ENCODE data around the gene CLSTN2. TPM values are rescaled to one million over a fixed set of nuclear protein-coding genes. Genes with fewer than 3 reads are reported as not detected.

Gene CLSTN2
- total and polyA plus RNA-seq, 2 of the 4 experiments (the other 2 are of a cell fraction): under 0.01 to 0.07 TPM

GRCh38 chr3:140234256-140234655 is 299.3 kb downstream of the CLSTN2 start:
- Histone ChIP-seq H2AK5ac (ENCODE audit: low read depth, low read length) (no peak overlapping the region), H3K23ac (ENCODE audit: low read depth, low read length) (no peak overlapping the region), H2BK15ac (ENCODE audit: low read depth, low read length) (no peak overlapping the region), H3K9me1 (ENCODE audit: insufficient read depth, low read length) (no peaks in the 10 kb centered on the region), H2BK5ac (ENCODE audit: low read depth, low read length, poor library complexity, severe bottlenecking) (no peak overlapping the region), H3K9me3 (ENCODE audit: control insufficient read depth, insufficient read depth, low read length) (no peaks in the 10 kb centered on the region), H3K4me2 (ENCODE audit: low read depth, low read length) (no peak overlapping the region), H2BK120ac (ENCODE audit: low read depth, low read length) (no peak overlapping the region), H4K5ac (ENCODE audit: low read depth, low read length) (no peak overlapping the region), H3K27me3 (ENCODE audit: control insufficient read depth, insufficient read depth, low read length) (no peaks in the 10 kb centered on the region), H4K8ac (ENCODE audit: low read depth in 2 of 2, low read length in 2 of 2) (no peak overlapping the region), H3K14ac (replicated peaks; ENCODE audit: low read depth, low read length) (no peak overlapping the region), H4K91ac (ENCODE audit: insufficient read depth, low read depth, low read length) (no peak overlapping the region), H3K4me3 (ENCODE audit: insufficient read depth, low read depth, low read length) (no peak overlapping the region), H3K79me1 (ENCODE audit: low read depth in 1 of 2, low read length in 2 of 2) (no peaks in the 10 kb centered on the region), H2BK20ac (ENCODE audit: low read depth, low read length) (no peak overlapping the region), H2AFZ (replicated peaks; ENCODE audit: low read length, poor library complexity) (no peak overlapping the region), H3K27ac (ENCODE audit: insufficient read depth, low read length) (no peak overlapping the region), H3K56ac (ENCODE audit: extremely low read depth, insufficient read depth, low read length) (no peak overlapping the region), H3K4me1 (ENCODE audit: control insufficient read depth, insufficient read depth, low read length) (no peaks in the 10 kb centered on the region), H3K9ac (ENCODE audit: low read depth, low read length) (no peak overlapping the region), H2AK9ac (replicated peaks; ENCODE audit: low read depth, low read length, poor library complexity) (no peak overlapping the region), H3K36me3 (ENCODE audit: control insufficient read depth, insufficient read depth, low read length) (no peaks in the 10 kb centered on the region), H3K18ac (ENCODE audit: low read depth, low read length) (no peak overlapping the region), H4K20me1 (ENCODE audit: insufficient read depth, low read length) (no peaks in the 10 kb centered on the region), H3K4ac (ENCODE audit: low read depth, low read length) (no peak overlapping the region)
- intact Hi-C loops (cut with micrococcal nuclease): no loop called here
- TF ChIP-seq RFX5 (IDR thresholded peaks at IDR 0.05; ENCODE audit: low read depth, low read length) (no peak), RAD21 (IDR thresholded peaks at IDR 0.05; ENCODE audit: low read length) (no peak), CHD1 (IDR thresholded peaks at IDR 0.05; ENCODE audit: low read depth, low read length) (no peak), NFE2L2 (IDR thresholded peaks at IDR 0.05; ENCODE audit: low read depth, low read length) (no peak), POLR2A (IDR thresholded peaks at IDR 0.05; ENCODE audit: low read depth, low read length) (no peak), MAZ (IDR thresholded peaks at IDR 0.05; ENCODE audit: borderline replicate concordance, low read depth, low read length) (no peak), FOS (IDR thresholded peaks at IDR 0.05; ENCODE audit: low read depth, low read length) (no peak)
- TF ChIP-seq, protein P1, sequence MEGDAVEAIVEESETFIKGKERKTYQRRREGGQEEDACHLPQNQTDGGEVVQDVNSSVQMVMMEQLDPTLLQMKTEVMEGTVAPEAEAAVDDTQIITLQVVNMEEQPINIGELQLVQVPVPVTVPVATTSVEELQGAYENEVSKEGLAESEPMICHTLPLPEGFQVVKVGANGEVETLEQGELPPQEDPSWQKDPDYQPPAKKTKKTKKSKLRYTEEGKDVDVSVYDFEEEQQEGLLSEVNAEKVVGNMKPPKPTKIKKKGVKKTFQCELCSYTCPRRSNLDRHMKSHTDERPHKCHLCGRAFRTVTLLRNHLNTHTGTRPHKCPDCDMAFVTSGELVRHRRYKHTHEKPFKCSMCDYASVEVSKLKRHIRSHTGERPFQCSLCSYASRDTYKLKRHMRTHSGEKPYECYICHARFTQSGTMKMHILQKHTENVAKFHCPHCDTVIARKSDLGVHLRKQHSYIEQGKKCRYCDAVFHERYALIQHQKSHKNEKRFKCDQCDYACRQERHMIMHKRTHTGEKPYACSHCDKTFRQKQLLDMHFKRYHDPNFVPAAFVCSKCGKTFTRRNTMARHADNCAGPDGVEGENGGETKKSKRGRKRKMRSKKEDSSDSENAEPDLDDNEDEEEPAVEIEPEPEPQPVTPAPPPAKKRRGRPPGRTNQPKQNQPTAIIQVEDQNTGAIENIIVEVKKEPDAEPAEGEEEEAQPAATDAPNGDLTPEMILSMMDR (conservative IDR thresholded peaks at IDR 0.05; ENCODE audit: low read depth, low read length): no peak
- TF ChIP-seq, protein P2, sequence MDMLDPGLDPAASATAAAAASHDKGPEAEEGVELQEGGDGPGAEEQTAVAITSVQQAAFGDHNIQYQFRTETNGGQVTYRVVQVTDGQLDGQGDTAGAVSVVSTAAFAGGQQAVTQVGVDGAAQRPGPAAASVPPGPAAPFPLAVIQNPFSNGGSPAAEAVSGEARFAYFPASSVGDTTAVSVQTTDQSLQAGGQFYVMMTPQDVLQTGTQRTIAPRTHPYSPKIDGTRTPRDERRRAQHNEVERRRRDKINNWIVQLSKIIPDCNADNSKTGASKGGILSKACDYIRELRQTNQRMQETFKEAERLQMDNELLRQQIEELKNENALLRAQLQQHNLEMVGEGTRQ (IDR thresholded peaks at IDR 0.05; ENCODE audit: low read depth, low read length): no peak
- TF ChIP-seq, protein P3, sequence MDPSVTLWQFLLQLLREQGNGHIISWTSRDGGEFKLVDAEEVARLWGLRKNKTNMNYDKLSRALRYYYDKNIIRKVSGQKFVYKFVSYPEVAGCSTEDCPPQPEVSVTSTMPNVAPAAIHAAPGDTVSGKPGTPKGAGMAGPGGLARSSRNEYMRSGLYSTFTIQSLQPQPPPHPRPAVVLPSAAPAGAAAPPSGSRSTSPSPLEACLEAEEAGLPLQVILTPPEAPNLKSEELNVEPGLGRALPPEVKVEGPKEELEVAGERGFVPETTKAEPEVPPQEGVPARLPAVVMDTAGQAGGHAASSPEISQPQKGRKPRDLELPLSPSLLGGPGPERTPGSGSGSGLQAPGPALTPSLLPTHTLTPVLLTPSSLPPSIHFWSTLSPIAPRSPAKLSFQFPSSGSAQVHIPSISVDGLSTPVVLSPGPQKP (IDR thresholded peaks at IDR 0.05; ENCODE audit: borderline replicate concordance, low read depth, low read length): no peak
- dilution Hi-C loops (cut with HindIII; ENCODE audit: low sequenced_read_pairs, unreplicated experiment): no loop called here
- no peak for ATAC-seq (ENCODE audit: low read depth)
- CTCF ChIA-PET: no interaction called here
- DNase-seq: no peak
- POLR2A ChIA-PET (ENCODE audit: unreplicated experiment): no interaction called here
- no CpG with 5 or more reads among the region's 4 CpGs for WGBS, 2 experiments (ENCODE audit: extremely low coverage in 2 of 2, insufficient read length in 1 of 2)
- in situ Hi-C loops (cut with MboI; ENCODE audit: low sequenced_read_pairs): no loop called here
- no TSS peak for BruUV-seq (replicated peaks)

Measured in IMR-90 (cell line).